Panc1 (cell line): Measurements from ENCODE around the gene IBTK. TPM values are rescaled to one million over a fixed set of nuclear protein-coding genes. Genes with fewer than 3 reads are reported as not detected.
"Not testable (repeated sequence)": the region's sequence is repeated elsewhere in the genome, so short reads cannot be mapped to it uniquely, and the experiment has no call there.

Experiments used
- ATAC-seq: fragments of 200-7000 bp; cut with Tn5 transposase; 2 replicates; pipeline ENCODE4 v1.9.1; 2020; ENCODE audit warnings: mild to moderate bottlenecking, moderate library complexity
- BruUV-seq: library from RNA; stranded (reverse); fragments of 400-500 nt; replicated peaks from 2 replicates; lab custom pipeline; 2021; lab: Mats Ljungman, UMichigan
- CTCF ChIA-PET: fragments of 300-600 bp; sonication (Branson Sonifier 250); formaldehyde crosslinking; loops from one replicate; lab custom pipeline; 2022; ENCODE audit warnings: antibody characterized with exemption; lab: Charles Lee
- POLR2A ChIA-PET: fragments of 300-600 bp; sonication (Branson Sonifier 250); formaldehyde crosslinking; loops from one replicate; lab custom pipeline; 2022; ENCODE audit warnings: antibody characterized with exemption; lab: Charles Lee
- DNase-seq: peaks from one replicate; pipeline ENCODE4 v3.0.0-alpha.2; 2010; ENCODE audit warnings: low read depth, low spot score
- H3K27ac ChIP-seq: 2 replicates; pipeline ENCODE4 v1.5.1; 2011; ENCODE audit warnings: mild to moderate bottlenecking, low read length, inconsistent platforms
- H3K27me3 ChIP-seq: fragments of 200-500 bp; sonication (Bioruptor generic); 2 replicates; pipeline ENCODE4 v1.6.0; 2014; ENCODE audit warnings: low read length, inconsistent platforms; ENCODE audit not compliant: control insufficient read depth, insufficient read depth
- H3K36me3 ChIP-seq: fragments of 200-500 bp; sonication (Bioruptor generic); 2 replicates; pipeline ENCODE4 v1.5.1; 2014; ENCODE audit warnings: inconsistent platforms, mild to moderate bottlenecking, low read length, moderate library complexity; ENCODE audit not compliant: control insufficient read depth, insufficient read depth
- H3K4me1 ChIP-seq: 2 replicates; pipeline ENCODE4 v1.5.1; 2011; ENCODE audit warnings: inconsistent platforms, mild to moderate bottlenecking, low read length, moderate library complexity; ENCODE audit not compliant: control insufficient read depth, insufficient read depth
- H3K4me3 ChIP-seq, 2 experiments: 2 replicates each; pipeline ENCODE4 v1.5.1; 2011 to 2012; ENCODE audit warnings: low read depth in 2 of 2, low read length in 2 of 2, mild to moderate bottlenecking in 2 of 2, inconsistent platforms in 1 of 2, moderate library complexity in 1 of 2
- H3K9me3 ChIP-seq: fragments of 200-500 bp; sonication (Bioruptor generic); 2 replicates; pipeline ENCODE4 v1.5.1; 2014; ENCODE audit warnings: low read depth, mild to moderate bottlenecking, inconsistent platforms, low read length, moderate library complexity; ENCODE audit not compliant: control insufficient read depth, insufficient read depth
- CTCF ChIP-seq: fragments of 450-650 bp; IDR thresholded peaks from 2 replicates; pipeline ENCODE4 v1.5.1; 2017; ENCODE audit warnings: mild to moderate bottlenecking
- POLR2AphosphoS5 ChIP-seq: IDR thresholded peaks from 2 replicates; pipeline ENCODE4 v1.6.1; 2012; ENCODE audit warnings: mild to moderate bottlenecking, low read depth, low read length, moderate library complexity
- SIN3A ChIP-seq: IDR thresholded peaks from 2 replicates; pipeline ENCODE4 v1.6.1; 2012; ENCODE audit warnings: low read depth, mild to moderate bottlenecking, low read length, moderate library complexity, borderline replicate concordance; ENCODE audit not compliant: insufficient read depth
- TCF7L2 ChIP-seq: IDR thresholded peaks from 2 replicates; pipeline ENCODE4 v1.6.1; 2011; ENCODE audit warnings: mild to moderate bottlenecking, low read depth, low read length, inconsistent platforms
- in situ Hi-C: cut with HindIII; loops from 2 replicates; pipeline ENCODE4 v1.10.0; 2016; ENCODE audit warnings: low sequenced_read_pairs, low pct_unique_long_range_greater_than_20kb
- intact Hi-C: fragments of 100-400 bp; cut with micrococcal nuclease; formaldehyde crosslinking; loops from one replicate; pipeline ENCODE4 v1.10.0; 2022; ENCODE audit not compliant: unreplicated experiment
- total RNA-seq: library from RNA; stranded (reverse); gene quantifications from one replicate; pipeline ENCODE4 v1.2.1, GENCODE V29; 2021; ENCODE audit not compliant: unreplicated experiment
- TF ChIP-seq, protein P1 (sequence below), 2 experiments: IDR thresholded peaks; 2 replicates each; pipeline ENCODE4 v1.6.1; 2011 to 2012; ENCODE audit warnings: low read depth in 2 of 2, control low read depth in 1 of 2, low read length in 1 of 2, mild to moderate bottlenecking in 1 of 2, moderate library complexity in 1 of 2; ENCODE audit not compliant: insufficient read depth in 1 of 2

Gene IBTK
- total RNA-seq, 1 experiment from 2014 or later = 73.2 TPM

- no peaks in the 10 kb centered on the region for H3K9me3 ChIP-seq
- in situ Hi-C loops = no loop called here
- no peaks in the 10 kb centered on the region for H3K4me1 ChIP-seq
- ATAC-seq = no peak
- ChIA-PET CTCF (no interaction called here), POLR2A (no interaction called here)
- TF ChIP-seq, protein P1, sequence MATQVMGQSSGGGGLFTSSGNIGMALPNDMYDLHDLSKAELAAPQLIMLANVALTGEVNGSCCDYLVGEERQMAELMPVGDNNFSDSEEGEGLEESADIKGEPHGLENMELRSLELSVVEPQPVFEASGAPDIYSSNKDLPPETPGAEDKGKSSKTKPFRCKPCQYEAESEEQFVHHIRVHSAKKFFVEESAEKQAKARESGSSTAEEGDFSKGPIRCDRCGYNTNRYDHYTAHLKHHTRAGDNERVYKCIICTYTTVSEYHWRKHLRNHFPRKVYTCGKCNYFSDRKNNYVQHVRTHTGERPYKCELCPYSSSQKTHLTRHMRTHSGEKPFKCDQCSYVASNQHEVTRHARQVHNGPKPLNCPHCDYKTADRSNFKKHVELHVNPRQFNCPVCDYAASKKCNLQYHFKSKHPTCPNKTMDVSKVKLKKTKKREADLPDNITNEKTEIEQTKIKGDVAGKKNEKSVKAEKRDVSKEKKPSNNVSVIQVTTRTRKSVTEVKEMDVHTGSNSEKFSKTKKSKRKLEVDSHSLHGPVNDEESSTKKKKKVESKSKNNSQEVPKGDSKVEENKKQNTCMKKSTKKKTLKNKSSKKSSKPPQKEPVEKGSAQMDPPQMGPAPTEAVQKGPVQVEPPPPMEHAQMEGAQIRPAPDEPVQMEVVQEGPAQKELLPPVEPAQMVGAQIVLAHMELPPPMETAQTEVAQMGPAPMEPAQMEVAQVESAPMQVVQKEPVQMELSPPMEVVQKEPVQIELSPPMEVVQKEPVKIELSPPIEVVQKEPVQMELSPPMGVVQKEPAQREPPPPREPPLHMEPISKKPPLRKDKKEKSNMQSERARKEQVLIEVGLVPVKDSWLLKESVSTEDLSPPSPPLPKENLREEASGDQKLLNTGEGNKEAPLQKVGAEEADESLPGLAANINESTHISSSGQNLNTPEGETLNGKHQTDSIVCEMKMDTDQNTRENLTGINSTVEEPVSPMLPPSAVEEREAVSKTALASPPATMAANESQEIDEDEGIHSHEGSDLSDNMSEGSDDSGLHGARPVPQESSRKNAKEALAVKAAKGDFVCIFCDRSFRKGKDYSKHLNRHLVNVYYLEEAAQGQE (IDR thresholded peaks at IDR 0.05; ENCODE audit: insufficient read depth in 1 of 2, low read depth in 2 of 2, low read length in 1 of 2) = no peak
- TF ChIP-seq SIN3A (no peak), POLR2AphosphoS5 (no peak), TCF7L2 (no peak), CTCF (no peak)
- BruUV-seq = TSS peak; percentile 32
- H3K27ac ChIP-seq = no peak overlapping the region
- H3K27me3 ChIP-seq = no peaks in the 10 kb centered on the region
- no peak overlapping the region for H3K4me3 ChIP-seq
- intact Hi-C loops = no loop called here
- no peak for DNase-seq
- H3K36me3 ChIP-seq = peaks cover 81% of the 10 kb centered on the region
Measured at GRCh38 chr6:82197784-82198183, 49.8 kb downstream of the IBTK start.

DNA sequence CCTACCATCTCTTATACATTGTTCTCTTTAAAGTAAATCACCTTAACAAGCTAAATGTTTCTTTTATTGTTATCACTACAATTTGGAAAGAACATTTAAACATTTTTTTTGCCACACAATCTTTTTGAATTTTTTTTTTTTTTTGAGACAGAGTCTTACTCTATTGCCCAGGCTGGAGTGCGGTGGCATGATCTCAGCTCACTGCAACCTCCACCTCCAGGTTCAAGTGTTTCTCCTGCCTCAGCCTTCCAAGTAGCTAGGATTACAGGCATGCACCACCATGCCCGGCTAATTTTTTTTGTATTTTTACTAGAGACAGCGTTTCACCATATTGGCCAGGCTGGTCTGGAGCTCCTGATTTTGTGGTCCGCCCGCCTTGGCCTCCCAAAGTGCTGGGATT, 50.3 kb downstream of the IBTK start:
- H3K4me3 ChIP-seq, DNase-seq, POLR2A ChIA-PET, H3K4me1 ChIP-seq, ATAC-seq, H3K9me3 ChIP-seq, H3K27ac ChIP-seq, BruUV-seq, H3K27me3 ChIP-seq, in situ Hi-C loops, CTCF ChIA-PET, intact Hi-C loops: not testable (repeated sequence)
- H3K36me3 ChIP-seq = peaks cover 77% of the 10 kb centered on the region

DNA sequence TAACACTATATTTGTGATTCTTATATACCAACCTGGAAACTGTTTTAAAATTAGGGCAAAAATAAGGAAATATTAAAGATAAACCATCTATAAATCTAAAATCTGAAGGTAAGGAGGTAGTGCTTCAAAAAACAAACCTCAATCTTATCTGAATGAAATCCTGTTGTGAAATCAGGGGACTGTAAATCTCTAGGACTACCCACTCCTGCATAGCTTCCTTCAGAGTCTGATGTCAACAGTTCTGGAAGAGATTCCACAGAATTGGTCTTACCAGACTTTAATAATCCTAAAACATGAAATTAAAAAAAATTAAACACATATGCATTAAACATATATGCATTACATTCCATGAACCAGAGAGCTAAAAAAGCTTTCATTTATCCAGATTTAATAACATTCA, 51.4 kb downstream of the IBTK start:
- in situ Hi-C loops (no loop called here), intact Hi-C loops (no loop called here)
- no peak overlapping the region for H3K4me3 ChIP-seq
- peaks cover 82% of the 10 kb centered on the region for H3K36me3 ChIP-seq
- CTCF ChIA-PET = no interaction called here
- ATAC-seq (no peak), DNase-seq (no peak)
- H3K9me3 ChIP-seq = no peaks in the 10 kb centered on the region
- no TSS peak for BruUV-seq
- no peaks in the 10 kb centered on the region for H3K4me1 ChIP-seq
- no peak overlapping the region for H3K27ac ChIP-seq
- TF ChIP-seq CTCF = no peak
- TF ChIP-seq, protein P1 (IDR thresholded peaks at IDR 0.05; ENCODE audit: insufficient read depth in 1 of 2, low read depth in 2 of 2, low read length in 1 of 2) = no peak
- TF ChIP-seq SIN3A = no peak
- no peak for TF ChIP-seq TCF7L2
- TF ChIP-seq POLR2AphosphoS5 = no peak
- H3K27me3 ChIP-seq = no peaks in the 10 kb centered on the region
- POLR2A ChIA-PET = no interaction called here
